OCI-LY1 (cell line): ENCODE results near the gene NUDT5.

ENCODE experiments used
- CTCF ChIP-seq: fragments of 200-600 bp; sonication (generic), shearing (Covaris generic); IDR thresholded peaks from 2 replicates; pipeline ENCODE4 v1.5.1; 2017; ENCODE audit warnings: mild to moderate bottlenecking, antibody characterized with exemption, low read length, moderate library complexity, mixed read lengths
- EZH2 ChIP-seq: fragments of 200-600 bp; sonication (generic), shearing (Covaris generic); IDR thresholded peaks from 2 replicates; pipeline ENCODE4 v1.8.0; 2017; ENCODE audit warnings: borderline replicate concordance, mixed run types, mild to moderate bottlenecking, antibody characterized with exemption, low read length, moderate library complexity, mixed read lengths

DNA sequence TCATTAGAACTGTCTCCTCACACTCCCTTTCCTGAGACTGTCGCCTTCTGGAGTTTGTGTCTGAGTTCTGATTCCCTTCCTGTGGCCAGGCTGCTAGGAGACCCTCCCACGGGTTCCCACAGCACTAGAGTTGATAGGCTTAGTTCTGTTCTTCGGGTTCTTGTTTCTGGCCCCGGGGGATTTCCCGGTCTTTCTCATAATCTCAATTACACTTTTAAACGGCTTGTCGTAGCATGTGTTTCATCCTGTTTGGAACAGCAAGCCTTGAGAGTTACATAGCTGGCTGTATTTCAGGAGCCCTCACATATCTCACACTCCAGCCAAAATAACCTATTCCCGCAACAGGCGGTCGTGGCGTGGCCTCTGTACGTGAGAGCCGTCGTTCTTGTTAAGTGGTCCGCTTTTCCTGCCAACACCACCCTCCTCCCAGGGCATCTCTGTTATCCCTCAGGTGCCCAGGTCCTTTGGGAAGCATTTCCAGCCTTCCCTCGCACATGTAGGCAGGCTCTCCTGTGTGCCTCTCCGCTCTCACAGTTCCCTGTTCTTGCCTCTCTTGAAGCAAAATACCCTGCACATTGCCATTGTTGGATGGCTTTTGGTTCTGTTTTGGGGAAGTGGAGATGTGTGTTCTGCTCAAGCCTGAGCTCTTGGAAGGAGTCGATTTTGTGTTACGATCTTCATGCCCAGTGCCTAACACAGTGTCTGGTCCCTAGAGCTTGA, 46.3 kb upstream of the NUDT5 start:
- TF ChIP-seq CTCF (no peak), EZH2 (no peak)
